GM12878 (cell line): ENCODE data around the gene DPP3. TPM values are rescaled to one million over a fixed set of nuclear protein-coding genes. Genes with fewer than 3 reads are reported as not detected.

Experiments
- ASH2L ChIP-seq: fragments of 300-600, 200-600 bp; sonication (generic); IDR thresholded peaks from 2 replicates; pipeline ENCODE4 v1.6.1; 2017; ENCODE audit warnings: low read depth, mild to moderate bottlenecking, borderline replicate concordance
- KDM1A ChIP-seq: fragments of 200-600 bp; sonication (generic); IDR thresholded peaks from 2 replicates; pipeline ENCODE4 v1.6.1; 2016; ENCODE audit warnings: borderline replicate concordance
- KLF5 ChIP-seq: fragments of 450-650 bp; IDR thresholded peaks from 2 replicates; pipeline ENCODE4 v1.6.1; 2014; ENCODE audit warnings: mild to moderate bottlenecking; ENCODE audit not compliant: partially characterized antibody
- MYC ChIP-seq: IDR thresholded peaks from 2 replicates; pipeline ENCODE4 v1.6.1; 2011; ENCODE audit warnings: mild to moderate bottlenecking, low read length, moderate library complexity, inconsistent platforms; ENCODE audit not compliant: insufficient read depth, insufficient replicate concordance, insufficient read length, severe bottlenecking
- NRF1 ChIP-seq: conservative IDR thresholded peaks from 2 replicates; pipeline ENCODE4 v1.6.1; 2011; ENCODE audit warnings: mild to moderate bottlenecking, low read depth, low read length, improper control_type of control experiment
- SIX5 ChIP-seq: IDR thresholded peaks from 2 replicates; pipeline ENCODE4 v1.6.1; 2011; ENCODE audit warnings: mild to moderate bottlenecking, low read depth, low read length, moderate library complexity; ENCODE audit not compliant: severe bottlenecking
- SPI1 ChIP-seq: IDR thresholded peaks from 2 replicates; pipeline ENCODE4 v1.6.1; 2011; ENCODE audit warnings: low read depth, mild to moderate bottlenecking, low read length, moderate library complexity, borderline replicate concordance; ENCODE audit not compliant: insufficient read depth
- SREBF2 ChIP-seq: IDR thresholded peaks from 2 replicates; pipeline ENCODE4 v1.6.1; 2012; ENCODE audit warnings: mild to moderate bottlenecking, low read length
- SRF ChIP-seq, 2 experiments: IDR thresholded peaks; 2 replicates each; pipeline ENCODE4 v1.6.1; 2011; ENCODE audit warnings: low read depth in 2 of 2, low read length in 2 of 2, mild to moderate bottlenecking in 1 of 2, moderate library complexity in 1 of 2
- TBL1XR1 ChIP-seq: IDR thresholded peaks from 2 replicates; pipeline ENCODE4 v1.6.1; 2012; ENCODE audit warnings: low read depth, low read length, improper control_type of control experiment
- ZZZ3 ChIP-seq: IDR thresholded peaks from 2 replicates; pipeline ENCODE4 v1.6.1; 2011; ENCODE audit warnings: low read depth; ENCODE audit not compliant: control insufficient read depth, insufficient read length
- polyA plus RNA-seq, 11 experiments: library from polyadenylated mRNA; depleted of rRNA in 4 of 11; unstranded in 6 of 11; stranded (reverse) in 5 of 11; fragments of >200 nt; fragmentation: Nextera tagmentation in 4 of 11; fragmentation: Illumina TruSeq in 1 of 11; extraction: Ambion mirVana in 4 of 11; extraction: Trizol in 1 of 11; gene quantifications; 1 replicate in 1 of 11; 2 replicates in 10 of 11; pipeline versions ENCODE4 v1.2.1 to v1.2.3, GENCODE V29; 2011 to 2016; ENCODE audit warnings: inconsistent platforms in 2 of 11, missing spikeins in 2 of 11, low read depth in 1 of 11
- total RNA-seq, 4 experiments: library from RNA; depleted of rRNA in 3 of 4; stranded (reverse); fragments of >200 nt in 3 of 4; fragmentation: Illumina TruSeq in 1 of 4; extraction: Trizol in 1 of 4; gene quantifications; 2 replicates each; pipeline versions ENCODE4 v1.2.1 to v1.2.3, GENCODE V29; 2013 to 2021
- TF ChIP-seq, protein P1 (sequence below): fragments of 450-650 bp; IDR thresholded peaks from 2 replicates; pipeline ENCODE4 v1.6.1; 2017; ENCODE audit warnings: mild to moderate bottlenecking, moderate library complexity
- TF ChIP-seq, protein P2 (sequence below): fragments of 450-650 bp; IDR thresholded peaks from 2 replicates; pipeline ENCODE4 v1.6.1; 2018; ENCODE audit warnings: mild to moderate bottlenecking, low read depth, moderate library complexity; ENCODE audit not compliant: partially characterized antibody
- TF ChIP-seq, protein P3 (sequence below): IDR thresholded peaks from 2 replicates; pipeline ENCODE4 v1.6.1; 2012; ENCODE audit warnings: low read length, inconsistent platforms
- TF ChIP-seq, protein P4 (sequence below): fragments of 450-650 bp; IDR thresholded peaks from 2 replicates; pipeline ENCODE4 v1.6.1; 2014; ENCODE audit warnings: mild to moderate bottlenecking
- TF ChIP-seq, protein P5 (sequence below): fragments of 450-650 bp; conservative IDR thresholded peaks from 2 replicates; pipeline ENCODE4 v1.6.1; 2017; ENCODE audit warnings: mild to moderate bottlenecking, moderate library complexity

DPP3 gene
- total and polyA plus RNA-seq, 10 of the 15 experiments (the other 5 are each of a cell fraction or from before 2014, with no cell fraction given) = 6.0 to 117 (median 78.1) TPM

DNA sequence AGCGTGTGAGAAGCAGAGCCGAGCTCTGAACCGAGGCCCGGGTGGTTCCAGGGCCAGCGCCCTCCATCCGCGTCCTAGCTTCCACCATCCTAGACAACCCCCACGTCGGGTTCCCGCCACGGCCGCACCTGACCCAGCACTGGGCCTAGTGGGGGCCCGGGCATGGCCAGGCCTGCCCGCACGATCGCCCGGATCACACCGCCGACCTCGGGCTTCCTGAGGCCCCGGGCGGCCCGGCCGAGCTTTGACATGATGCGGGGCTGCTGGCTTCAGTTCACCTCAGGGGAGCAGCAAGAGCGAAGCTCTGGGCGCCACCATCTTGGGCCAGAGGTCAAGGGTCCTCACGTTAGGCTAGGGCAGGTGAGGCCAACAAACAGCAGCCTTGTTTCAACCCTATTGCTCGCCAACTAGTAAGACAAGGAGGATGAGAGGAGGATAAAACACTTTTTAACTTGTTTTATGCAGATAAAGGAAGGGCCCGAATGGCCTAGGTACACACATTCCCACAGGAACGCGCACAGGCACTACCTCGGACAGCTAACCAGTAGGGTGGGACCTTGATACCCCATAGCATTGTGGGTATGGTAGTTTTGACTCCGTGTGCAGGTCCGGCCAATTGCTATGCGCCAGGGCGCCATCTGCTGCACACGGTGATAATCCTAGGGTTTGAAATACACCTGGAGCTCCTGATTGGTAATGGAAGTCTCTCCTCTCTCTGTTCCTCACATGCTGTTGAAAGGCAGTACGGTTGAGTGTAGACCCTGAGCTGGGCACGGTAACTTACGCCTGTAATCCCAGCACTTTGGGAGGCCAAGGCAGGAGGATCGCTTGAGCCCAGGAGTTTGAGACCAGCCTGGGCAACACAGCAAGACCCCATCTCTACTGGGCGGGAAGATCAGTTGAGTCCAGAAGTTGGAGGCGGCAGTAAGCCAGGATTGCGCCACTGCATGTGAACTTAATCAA, 41.4 kb upstream of the DPP3 start, which contains the start of gene MRPL11 (continued):
- TF ChIP-seq, protein P1, sequence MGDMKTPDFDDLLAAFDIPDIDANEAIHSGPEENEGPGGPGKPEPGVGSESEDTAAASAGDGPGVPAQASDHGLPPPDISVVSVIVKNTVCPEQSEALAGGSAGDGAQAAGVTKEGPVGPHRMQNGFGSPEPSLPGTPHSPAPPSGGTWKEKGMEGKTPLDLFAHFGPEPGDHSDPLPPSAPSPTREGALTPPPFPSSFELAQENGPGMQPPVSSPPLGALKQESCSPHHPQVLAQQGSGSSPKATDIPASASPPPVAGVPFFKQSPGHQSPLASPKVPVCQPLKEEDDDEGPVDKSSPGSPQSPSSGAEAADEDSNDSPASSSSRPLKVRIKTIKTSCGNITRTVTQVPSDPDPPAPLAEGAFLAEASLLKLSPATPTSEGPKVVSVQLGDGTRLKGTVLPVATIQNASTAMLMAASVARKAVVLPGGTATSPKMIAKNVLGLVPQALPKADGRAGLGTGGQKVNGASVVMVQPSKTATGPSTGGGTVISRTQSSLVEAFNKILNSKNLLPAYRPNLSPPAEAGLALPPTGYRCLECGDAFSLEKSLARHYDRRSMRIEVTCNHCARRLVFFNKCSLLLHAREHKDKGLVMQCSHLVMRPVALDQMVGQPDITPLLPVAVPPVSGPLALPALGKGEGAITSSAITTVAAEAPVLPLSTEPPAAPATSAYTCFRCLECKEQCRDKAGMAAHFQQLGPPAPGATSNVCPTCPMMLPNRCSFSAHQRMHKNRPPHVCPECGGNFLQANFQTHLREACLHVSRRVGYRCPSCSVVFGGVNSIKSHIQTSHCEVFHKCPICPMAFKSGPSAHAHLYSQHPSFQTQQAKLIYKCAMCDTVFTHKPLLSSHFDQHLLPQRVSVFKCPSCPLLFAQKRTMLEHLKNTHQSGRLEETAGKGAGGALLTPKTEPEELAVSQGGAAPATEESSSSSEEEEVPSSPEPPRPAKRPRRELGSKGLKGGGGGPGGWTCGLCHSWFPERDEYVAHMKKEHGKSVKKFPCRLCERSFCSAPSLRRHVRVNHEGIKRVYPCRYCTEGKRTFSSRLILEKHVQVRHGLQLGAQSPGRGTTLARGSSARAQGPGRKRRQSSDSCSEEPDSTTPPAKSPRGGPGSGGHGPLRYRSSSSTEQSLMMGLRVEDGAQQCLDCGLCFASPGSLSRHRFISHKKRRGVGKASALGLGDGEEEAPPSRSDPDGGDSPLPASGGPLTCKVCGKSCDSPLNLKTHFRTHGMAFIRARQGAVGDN = 0 out of 2 replicates have a peak, but pooled peaks have one; percentile 31
- TF ChIP-seq, protein P2, sequence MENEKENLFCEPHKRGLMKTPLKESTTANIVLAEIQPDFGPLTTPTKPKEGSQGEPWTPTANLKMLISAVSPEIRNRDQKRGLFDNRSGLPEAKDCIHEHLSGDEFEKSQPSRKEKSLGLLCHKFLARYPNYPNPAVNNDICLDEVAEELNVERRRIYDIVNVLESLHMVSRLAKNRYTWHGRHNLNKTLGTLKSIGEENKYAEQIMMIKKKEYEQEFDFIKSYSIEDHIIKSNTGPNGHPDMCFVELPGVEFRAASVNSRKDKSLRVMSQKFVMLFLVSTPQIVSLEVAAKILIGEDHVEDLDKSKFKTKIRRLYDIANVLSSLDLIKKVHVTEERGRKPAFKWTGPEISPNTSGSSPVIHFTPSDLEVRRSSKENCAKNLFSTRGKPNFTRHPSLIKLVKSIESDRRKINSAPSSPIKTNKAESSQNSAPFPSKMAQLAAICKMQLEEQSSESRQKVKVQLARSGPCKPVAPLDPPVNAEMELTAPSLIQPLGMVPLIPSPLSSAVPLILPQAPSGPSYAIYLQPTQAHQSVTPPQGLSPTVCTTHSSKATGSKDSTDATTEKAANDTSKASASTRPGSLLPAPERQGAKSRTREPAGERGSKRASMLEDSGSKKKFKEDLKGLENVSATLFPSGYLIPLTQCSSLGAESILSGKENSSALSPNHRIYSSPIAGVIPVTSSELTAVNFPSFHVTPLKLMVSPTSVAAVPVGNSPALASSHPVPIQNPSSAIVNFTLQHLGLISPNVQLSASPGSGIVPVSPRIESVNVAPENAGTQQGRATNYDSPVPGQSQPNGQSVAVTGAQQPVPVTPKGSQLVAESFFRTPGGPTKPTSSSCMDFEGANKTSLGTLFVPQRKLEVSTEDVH = peak; percentile 66
- TF ChIP-seq NRF1 (0 out of 2 replicates have a peak, but pooled peaks have one; percentile 8), TBL1XR1 (no peak), SPI1 (no peak), KLF5 (peak; percentile 78), ZZZ3 (no peak), KDM1A (no peak), MYC (peak; percentile 98), SRF (IDR thresholded peaks at IDR 0.05; ENCODE audit: low read depth in 2 of 2, low read length in 2 of 2) (no peak), SIX5 (peak; percentile 88), ASH2L (no peak), SREBF2 (no peak)
- TF ChIP-seq, protein P3, sequence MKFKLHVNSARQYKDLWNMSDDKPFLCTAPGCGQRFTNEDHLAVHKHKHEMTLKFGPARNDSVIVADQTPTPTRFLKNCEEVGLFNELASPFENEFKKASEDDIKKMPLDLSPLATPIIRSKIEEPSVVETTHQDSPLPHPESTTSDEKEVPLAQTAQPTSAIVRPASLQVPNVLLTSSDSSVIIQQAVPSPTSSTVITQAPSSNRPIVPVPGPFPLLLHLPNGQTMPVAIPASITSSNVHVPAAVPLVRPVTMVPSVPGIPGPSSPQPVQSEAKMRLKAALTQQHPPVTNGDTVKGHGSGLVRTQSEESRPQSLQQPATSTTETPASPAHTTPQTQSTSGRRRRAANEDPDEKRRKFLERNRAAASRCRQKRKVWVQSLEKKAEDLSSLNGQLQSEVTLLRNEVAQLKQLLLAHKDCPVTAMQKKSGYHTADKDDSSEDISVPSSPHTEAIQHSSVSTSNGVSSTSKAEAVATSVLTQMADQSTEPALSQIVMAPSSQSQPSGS = no peak
- TF ChIP-seq, protein P4, sequence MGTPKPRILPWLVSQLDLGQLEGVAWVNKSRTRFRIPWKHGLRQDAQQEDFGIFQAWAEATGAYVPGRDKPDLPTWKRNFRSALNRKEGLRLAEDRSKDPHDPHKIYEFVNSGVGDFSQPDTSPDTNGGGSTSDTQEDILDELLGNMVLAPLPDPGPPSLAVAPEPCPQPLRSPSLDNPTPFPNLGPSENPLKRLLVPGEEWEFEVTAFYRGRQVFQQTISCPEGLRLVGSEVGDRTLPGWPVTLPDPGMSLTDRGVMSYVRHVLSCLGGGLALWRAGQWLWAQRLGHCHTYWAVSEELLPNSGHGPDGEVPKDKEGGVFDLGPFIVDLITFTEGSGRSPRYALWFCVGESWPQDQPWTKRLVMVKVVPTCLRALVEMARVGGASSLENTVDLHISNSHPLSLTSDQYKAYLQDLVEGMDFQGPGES = 0 out of 2 replicates have a peak, but pooled peaks have one; percentile 49
- TF ChIP-seq, protein P5, sequence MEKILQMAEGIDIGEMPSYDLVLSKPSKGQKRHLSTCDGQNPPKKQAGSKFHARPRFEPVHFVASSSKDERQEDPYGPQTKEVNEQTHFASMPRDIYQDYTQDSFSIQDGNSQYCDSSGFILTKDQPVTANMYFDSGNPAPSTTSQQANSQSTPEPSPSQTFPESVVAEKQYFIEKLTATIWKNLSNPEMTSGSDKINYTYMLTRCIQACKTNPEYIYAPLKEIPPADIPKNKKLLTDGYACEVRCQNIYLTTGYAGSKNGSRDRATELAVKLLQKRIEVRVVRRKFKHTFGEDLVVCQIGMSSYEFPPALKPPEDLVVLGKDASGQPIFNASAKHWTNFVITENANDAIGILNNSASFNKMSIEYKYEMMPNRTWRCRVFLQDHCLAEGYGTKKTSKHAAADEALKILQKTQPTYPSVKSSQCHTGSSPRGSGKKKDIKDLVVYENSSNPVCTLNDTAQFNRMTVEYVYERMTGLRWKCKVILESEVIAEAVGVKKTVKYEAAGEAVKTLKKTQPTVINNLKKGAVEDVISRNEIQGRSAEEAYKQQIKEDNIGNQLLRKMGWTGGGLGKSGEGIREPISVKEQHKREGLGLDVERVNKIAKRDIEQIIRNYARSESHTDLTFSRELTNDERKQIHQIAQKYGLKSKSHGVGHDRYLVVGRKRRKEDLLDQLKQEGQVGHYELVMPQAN = peak; percentile 87
